NCI-H510A (cell line): ENCODE data around the gene NR2F2.

ENCODE experiments used
- DNase-seq: peaks from one replicate; lab custom pipeline; 2025; lab: John Stamatoyannopoulos, UW

Gene NR2F2

GRCh38 chr15:96353930-96354730 lies 23.6 kb downstream of the NR2F2 start:
- DNase-seq = no peak

- DNase-seq = no peak
Measured at GRCh38 chr15:96354731-96355567, 24.4 kb downstream of the NR2F2 start.

- DNase-seq = no peak
Measured at GRCh38 chr15:96355568-96356187, 25.2 kb downstream of the NR2F2 start.

GRCh38 chr15:96356494-96357455 lies 26.3 kb downstream of the NR2F2 start:
- DNase-seq = peak; percentile 16

GRCh38 chr15:96358001-96358801 lies 27.7 kb downstream of the NR2F2 start:
- DNase-seq = no peak

GRCh38 chr15:96358821-96359615 lies 28.5 kb downstream of the NR2F2 start:
- DNase-seq = no peak

- DNase-seq = no peak
Measured at GRCh38 chr15:96359616-96360521, 29.4 kb downstream of the NR2F2 start.

- no peak for DNase-seq
Measured at GRCh38 chr15:96360581-96361308, 30.2 kb downstream of the NR2F2 start.

GRCh38 chr15:96361309-96362010 lies 31.0 kb downstream of the NR2F2 start:
- no peak for DNase-seq

GRCh38 chr15:96362011-96362754 lies 31.7 kb downstream of the NR2F2 start:
- no peak for DNase-seq

- no peak for DNase-seq
Measured at GRCh38 chr15:96362755-96363651, 32.5 kb downstream of the NR2F2 start.

GRCh38 chr15:96363707-96364106 lies 33.2 kb downstream of the NR2F2 start:
- no peak for DNase-seq

GRCh38 chr15:96365781-96366525 lies 35.5 kb downstream of the NR2F2 start:
- no peak for DNase-seq

- DNase-seq = no peak
Measured at GRCh38 chr15:96366526-96366877, 36.0 kb downstream of the NR2F2 start.
